ENCODE results near the gene CXXC1.
"Not testable (repeated sequence)": the region's sequence is repeated elsewhere in the genome, so short reads cannot be mapped to it uniquely, and the experiment has no call there.

The CXXC1 gene

DNA sequence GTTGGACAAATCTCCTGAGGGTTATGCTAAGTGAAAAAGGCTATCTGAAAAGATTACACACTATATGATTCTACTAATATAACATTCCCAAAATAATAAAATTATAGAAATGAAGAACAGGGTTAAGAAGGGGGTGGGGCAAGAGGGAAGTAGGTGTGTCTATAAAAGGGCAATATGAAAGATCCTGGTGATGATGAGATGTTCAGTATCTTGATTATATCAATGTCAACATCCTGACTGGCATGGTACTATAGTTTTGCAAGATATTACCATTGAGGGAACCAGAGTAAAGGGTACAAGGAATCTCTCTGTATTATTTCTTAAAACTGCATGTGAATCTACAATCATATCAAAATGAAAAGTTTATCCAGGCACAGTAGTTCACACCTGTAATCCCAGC lies 37.9 kb downstream of the CXXC1 start:
- Histone ChIP-seq H3K9ac (ENCODE audit: low read length) (no peak overlapping the region), H2AFZ (ENCODE audit: low read length) (no peak overlapping the region), H3K27ac (ENCODE audit: low read length) (no peak overlapping the region), H4K20me1 (ENCODE audit: insufficient read depth, low read length) (no peaks in the 10 kb centered on the region), H3K9me3 (replicated peaks; ENCODE audit: insufficient read depth, low read length) (no peaks in the 10 kb centered on the region), H3K36me3 (replicated peaks; ENCODE audit: insufficient read depth, low read length) (no peaks in the 10 kb centered on the region), H3K4me3 (ENCODE audit: low read length) (no peak overlapping the region), H3F3A (ENCODE audit: insufficient read depth, low read length) (no peaks in the 10 kb centered on the region), H3K4me2 (ENCODE audit: low read depth, low read length) (no peak overlapping the region), H3K79me2 (ENCODE audit: low read length) (no peaks in the 10 kb centered on the region), H3K4me1 (ENCODE audit: low read length) (no peaks in the 10 kb centered on the region), H3K9me2 (replicated peaks; ENCODE audit: insufficient read depth, low read length) (no peaks in the 10 kb centered on the region), H3K27me3 (replicated peaks; ENCODE audit: insufficient read depth, low read length) (no peaks in the 10 kb centered on the region)
- no peak for DNase-seq
- no peak for TF ChIP-seq EZH2 (optimal IDR thresholded peaks at IDR 0.05; ENCODE audit: low read depth, low read length)
- TF ChIP-seq CTCF (IDR thresholded peaks at IDR 0.05; ENCODE audit: low read length): no peak
- no peak for TF ChIP-seq EZH2phosphoT487 (IDR thresholded peaks at IDR 0.05; ENCODE audit: low read length)

DNA sequence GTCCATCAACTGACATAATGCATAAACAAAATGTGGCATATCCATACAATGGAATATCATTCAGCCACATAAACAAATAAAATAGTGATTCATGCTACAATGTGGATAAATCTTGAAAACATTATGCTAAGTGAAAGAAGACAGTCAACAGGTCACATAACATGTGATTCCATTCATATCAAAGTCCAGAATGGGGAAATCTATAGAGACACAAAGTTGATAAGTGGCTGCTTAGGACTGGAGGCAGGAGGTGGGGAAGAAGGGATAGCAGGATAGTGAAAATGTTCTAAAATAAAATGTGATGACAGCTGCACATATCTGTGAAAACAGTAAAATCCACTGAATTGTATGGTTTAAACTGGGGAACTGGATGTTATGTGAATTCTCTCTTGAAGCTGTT lies 39.9 kb downstream of the CXXC1 start:
- Histone ChIP-seq H3K27me3 (replicated peaks; ENCODE audit: insufficient read depth, low read length) (no peaks in the 10 kb centered on the region), H3K4me2 (ENCODE audit: low read depth, low read length) (no peak overlapping the region), H3K9me2 (replicated peaks; ENCODE audit: insufficient read depth, low read length) (no peaks in the 10 kb centered on the region), H3K4me1 (ENCODE audit: low read length) (no peaks in the 10 kb centered on the region), H3K27ac (ENCODE audit: low read length) (no peak overlapping the region), H3K79me2 (ENCODE audit: low read length) (no peaks in the 10 kb centered on the region), H3K4me3 (ENCODE audit: low read length) (no peak overlapping the region), H2AFZ (ENCODE audit: low read length) (no peak overlapping the region), H3K9ac (ENCODE audit: low read length) (no peak overlapping the region), H3K36me3 (replicated peaks; ENCODE audit: insufficient read depth, low read length) (no peaks in the 10 kb centered on the region), H4K20me1 (ENCODE audit: insufficient read depth, low read length) (no peaks in the 10 kb centered on the region), H3K9me3 (replicated peaks; ENCODE audit: insufficient read depth, low read length) (no peaks in the 10 kb centered on the region), H3F3A (ENCODE audit: insufficient read depth, low read length) (no peaks in the 10 kb centered on the region)
- TF ChIP-seq CTCF (IDR thresholded peaks at IDR 0.05; ENCODE audit: low read length) (no peak), EZH2phosphoT487 (IDR thresholded peaks at IDR 0.05; ENCODE audit: low read length) (no peak), EZH2 (optimal IDR thresholded peaks at IDR 0.05; ENCODE audit: low read depth, low read length) (no peak)
- no peak for DNase-seq

DNA sequence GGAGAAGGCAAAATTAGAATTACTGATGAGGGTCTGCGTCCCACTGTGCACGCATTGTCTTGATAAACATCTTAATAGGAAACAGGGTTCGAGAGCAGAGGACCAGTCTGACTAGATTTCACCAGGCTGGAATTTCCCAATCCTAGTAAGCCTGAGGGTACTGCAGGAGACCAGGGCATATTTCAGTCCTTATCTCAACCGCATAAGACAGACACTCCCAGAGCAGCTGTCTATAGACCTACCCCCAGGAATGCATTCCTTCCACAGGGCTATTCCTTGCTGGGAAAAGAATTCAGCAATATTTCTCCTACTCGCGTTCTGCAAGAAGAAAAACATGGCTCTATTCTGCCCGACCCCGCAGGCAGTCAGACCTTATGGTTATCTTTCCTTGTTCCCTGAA lies 45.7 kb downstream of the CXXC1 start:
- H3K4me3 ChIP-seq (ENCODE audit: low read length); H3K36me3 ChIP-seq (replicated peaks; ENCODE audit: insufficient read depth, low read length); H3K27ac ChIP-seq (ENCODE audit: low read length): not testable (repeated sequence)

DNA sequence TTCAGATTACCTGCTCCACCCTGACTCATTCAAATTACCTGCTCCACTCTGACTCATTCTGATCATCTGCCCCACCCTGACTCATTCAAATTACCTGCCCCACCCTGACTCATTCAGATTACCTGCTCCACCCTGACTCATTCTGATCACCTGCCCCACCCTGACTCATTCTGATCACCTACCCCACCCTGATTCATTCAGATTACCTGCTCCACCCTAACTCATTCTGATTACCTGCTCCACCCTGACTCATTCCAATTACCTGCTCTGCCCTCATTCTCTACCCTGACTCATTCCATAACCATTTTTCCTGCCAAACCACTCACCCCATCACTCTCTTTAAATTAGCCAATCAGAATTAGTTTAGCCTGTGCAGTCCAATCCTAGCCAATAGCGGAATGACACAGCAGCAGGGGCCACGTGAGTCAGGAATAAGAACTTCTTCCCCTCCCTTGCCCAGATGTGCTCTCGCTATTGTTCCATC lies 47.4 kb downstream of the CXXC1 start:
- Histone ChIP-seq H3K27ac (ENCODE audit: low read length) (no peak overlapping the region), H3K9me2 (replicated peaks; ENCODE audit: insufficient read depth, low read length) (no peaks in the 10 kb centered on the region), H3K4me2 (ENCODE audit: low read depth, low read length) (no peak overlapping the region), H3K27me3 (replicated peaks; ENCODE audit: insufficient read depth, low read length) (no peaks in the 10 kb centered on the region), H2AFZ (ENCODE audit: low read length) (no peak overlapping the region), H3K9ac (ENCODE audit: low read length) (no peak overlapping the region), H3K79me2 (ENCODE audit: low read length) (no peaks in the 10 kb centered on the region), H3K9me3 (replicated peaks; ENCODE audit: insufficient read depth, low read length) (no peaks in the 10 kb centered on the region), H3K4me3 (ENCODE audit: low read length) (no peak overlapping the region), H3K4me1 (ENCODE audit: low read length) (no peaks in the 10 kb centered on the region), H3K36me3 (replicated peaks; ENCODE audit: insufficient read depth, low read length) (no peaks in the 10 kb centered on the region), H3F3A (ENCODE audit: insufficient read depth, low read length) (no peaks in the 10 kb centered on the region), H4K20me1 (ENCODE audit: insufficient read depth, low read length) (no peaks in the 10 kb centered on the region)
- no peak for TF ChIP-seq CTCF (IDR thresholded peaks at IDR 0.05; ENCODE audit: low read length)
- no peak for DNase-seq

More for the DNA sequence above, 45.7 kb downstream of the CXXC1 start:
- not testable (repeated sequence) for H3K4me2 ChIP-seq (ENCODE audit: low read depth, low read length); H3K9me3 ChIP-seq (replicated peaks; ENCODE audit: insufficient read depth, low read length); H3K9ac ChIP-seq (ENCODE audit: low read length); H3F3A ChIP-seq (ENCODE audit: insufficient read depth, low read length); H3K27me3 ChIP-seq (replicated peaks; ENCODE audit: insufficient read depth, low read length); DNase-seq; H3K79me2 ChIP-seq (ENCODE audit: low read length); H4K20me1 ChIP-seq (ENCODE audit: insufficient read depth, low read length); H2AFZ ChIP-seq (ENCODE audit: low read length); H3K4me1 ChIP-seq (ENCODE audit: low read length); H3K9me2 ChIP-seq (replicated peaks; ENCODE audit: insufficient read depth, low read length)
